DMS53 (cell line): ENCODE data around the gene PAFAH1B1.
"Not testable (repeated sequence)": the region's sequence is repeated elsewhere in the genome, so short reads cannot be mapped to it uniquely, and the experiment has no call there.

Experiments used
- DNase-seq: peaks from one replicate; lab custom pipeline; 2025; lab: John Stamatoyannopoulos, UW

PAFAH1B1 gene

GRCh38 chr17:2592971-2593820 lies at the start of gene PAFAH1B1:
PAFAH1B1 (plus strand) TSS chr17:2593654; CDS start chr17:2638289, 44,635 bp downstream.
- DNase-seq: peak; percentile 91

DNA sequence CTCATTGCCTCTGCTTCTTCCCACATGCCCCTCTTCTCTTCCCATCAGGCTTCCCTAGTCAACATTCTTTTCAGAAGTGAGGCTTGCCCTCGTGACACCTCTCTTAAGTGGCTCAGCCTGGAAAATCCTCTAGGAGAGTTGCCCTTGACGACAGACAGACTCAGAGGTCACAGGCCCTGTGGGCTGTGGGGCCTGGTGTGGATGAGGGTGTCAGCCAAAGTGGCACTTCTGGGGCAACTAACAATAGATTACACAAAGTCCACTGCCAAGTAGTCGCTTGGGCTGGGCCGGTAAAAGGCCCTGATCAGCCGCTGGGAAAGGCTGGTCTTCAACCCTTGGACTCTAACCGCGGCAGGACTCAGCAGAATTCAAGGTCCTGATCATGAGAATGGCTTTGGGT lies 48.1 kb upstream of the PAFAH1B1 start:
- peak; percentile 16 for DNase-seq

GRCh38 chr17:2547176-2547575 lies 46.3 kb upstream of the PAFAH1B1 start:
- peak; percentile 13 for DNase-seq

DNA sequence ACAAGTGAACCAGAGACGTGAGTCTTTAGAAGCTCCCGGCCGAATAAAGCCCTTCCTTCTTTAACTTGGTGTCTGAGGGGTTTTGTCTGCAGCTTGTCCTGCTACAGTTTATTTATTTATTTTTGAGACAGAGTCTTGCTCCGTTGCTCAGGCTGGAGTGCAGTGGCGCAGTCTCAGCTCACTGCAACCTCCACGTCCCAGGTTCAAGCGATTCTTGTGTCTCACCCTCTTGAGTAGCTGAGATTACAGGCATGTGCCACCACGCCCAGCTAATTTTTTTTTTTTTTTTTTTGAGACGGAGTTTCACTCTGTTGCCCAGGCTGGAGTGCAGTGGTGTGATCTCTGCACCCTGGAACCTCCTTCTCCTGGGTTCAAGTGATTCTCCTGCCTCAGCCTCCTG lies 45.4 kb upstream of the PAFAH1B1 start:
- not testable (repeated sequence) for DNase-seq

- DNase-seq: no peak
Observed at GRCh38 chr17:2549392-2550211, 43.9 kb upstream of the PAFAH1B1 start.

DNA sequence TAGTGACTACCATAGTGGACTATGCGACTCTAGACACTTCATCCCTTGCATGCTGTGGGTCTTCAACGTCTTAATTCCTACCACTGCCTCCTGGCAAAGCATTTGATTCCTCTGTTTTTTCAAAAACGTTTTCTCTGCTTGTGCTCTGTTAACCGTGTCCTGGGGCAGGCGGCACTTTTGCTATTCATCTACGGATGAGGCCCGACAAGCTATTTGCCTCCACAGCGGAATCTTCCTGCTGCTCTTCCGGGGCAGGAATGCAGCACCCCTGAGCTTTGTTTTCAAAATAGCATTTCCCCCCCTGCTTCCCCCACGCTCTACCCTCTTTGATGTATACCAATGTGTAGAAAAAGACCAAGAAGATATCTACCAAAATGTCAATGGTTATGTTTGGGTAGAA lies 42.0 kb upstream of the PAFAH1B1 start:
- DNase-seq: no peak

DNA sequence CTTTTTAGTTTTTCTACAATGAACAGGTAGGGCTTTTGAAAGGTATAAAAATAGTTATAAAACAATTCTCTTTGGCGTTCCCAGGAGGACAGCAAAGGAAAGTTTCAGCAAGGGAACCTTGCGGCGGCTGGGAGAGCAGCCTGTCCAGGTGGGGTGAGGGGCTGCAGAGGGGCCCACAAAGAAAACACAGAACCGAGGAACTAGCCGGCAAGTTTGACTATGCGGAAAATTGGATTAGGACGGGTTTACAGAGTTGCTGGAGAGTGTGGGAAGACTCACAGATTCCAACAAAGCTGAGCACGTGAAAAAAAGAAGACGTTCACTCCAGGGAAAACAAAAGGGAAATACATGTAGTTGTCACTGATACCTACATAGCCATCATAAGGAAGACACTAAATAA lies 41.5 kb upstream of the PAFAH1B1 start:
- DNase-seq: no peak

DNA sequence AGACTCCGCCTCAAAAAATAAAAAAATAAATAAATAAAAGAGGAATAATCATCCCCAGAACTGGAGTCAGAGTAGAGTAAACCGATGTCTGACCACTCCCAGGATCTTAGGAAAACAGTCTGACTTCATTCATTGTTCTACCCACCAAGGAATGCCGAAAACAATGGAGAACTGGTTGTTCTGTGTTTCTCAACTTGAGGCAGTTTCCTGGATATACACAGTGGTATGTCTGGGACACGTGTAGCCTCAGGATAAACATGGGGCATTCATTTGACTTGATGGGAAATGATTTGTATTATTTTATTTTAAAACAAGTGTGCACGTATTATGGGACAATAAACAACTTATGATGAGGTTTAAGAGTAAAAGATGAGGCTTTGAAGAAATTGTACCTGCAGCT lies 32.8 kb upstream of the PAFAH1B1 start:
- DNase-seq: no peak

- no peak for DNase-seq
Observed at GRCh38 chr17:2562162-2562858, 31.1 kb upstream of the PAFAH1B1 start.

GRCh38 chr17:2563061-2563460 lies 30.4 kb upstream of the PAFAH1B1 start:
- DNase-seq: no peak

DNA sequence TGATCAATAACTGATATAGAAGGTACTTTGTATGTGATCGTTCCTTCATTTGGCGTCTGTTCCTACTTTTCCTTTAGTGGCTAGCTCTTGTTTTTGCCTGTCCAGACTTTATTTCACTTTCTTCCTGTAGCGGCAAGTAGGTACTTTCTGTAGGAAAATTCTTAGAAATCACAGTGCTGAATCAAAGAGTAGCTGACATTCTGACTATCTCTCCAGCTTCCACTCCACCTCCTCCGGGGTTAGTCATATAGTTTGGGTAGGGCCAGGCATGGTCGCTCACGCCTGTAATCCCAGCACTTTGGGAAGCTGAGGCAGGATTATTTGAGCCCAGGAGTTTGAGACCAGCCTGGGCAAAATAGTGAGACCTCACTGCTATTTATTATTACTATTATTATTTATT lies 29.9 kb upstream of the PAFAH1B1 start:
- DNase-seq: no peak

DNA sequence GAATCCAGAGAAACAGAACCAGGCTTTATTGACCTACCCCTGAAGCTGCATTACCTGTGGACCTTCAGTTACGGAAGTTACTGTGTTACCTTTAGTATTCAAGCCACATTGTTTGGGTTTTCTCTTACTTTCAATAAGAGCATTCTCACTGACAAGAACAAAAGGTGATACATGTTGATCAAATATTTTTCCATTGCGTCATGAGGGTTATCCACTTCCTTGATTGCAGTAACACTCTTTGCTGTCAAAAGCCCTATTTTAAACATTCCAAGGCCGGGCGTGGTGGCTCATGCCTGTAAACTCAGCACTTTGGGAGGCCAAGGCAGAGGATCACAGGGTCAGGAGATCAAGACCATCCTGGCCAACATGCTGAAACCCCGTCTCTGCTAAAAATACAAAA lies 28.6 kb upstream of the PAFAH1B1 start:
- DNase-seq: peak; percentile 66

GRCh38 chr17:2566056-2566455 lies 27.4 kb upstream of the PAFAH1B1 start:
- no peak for DNase-seq

DNA sequence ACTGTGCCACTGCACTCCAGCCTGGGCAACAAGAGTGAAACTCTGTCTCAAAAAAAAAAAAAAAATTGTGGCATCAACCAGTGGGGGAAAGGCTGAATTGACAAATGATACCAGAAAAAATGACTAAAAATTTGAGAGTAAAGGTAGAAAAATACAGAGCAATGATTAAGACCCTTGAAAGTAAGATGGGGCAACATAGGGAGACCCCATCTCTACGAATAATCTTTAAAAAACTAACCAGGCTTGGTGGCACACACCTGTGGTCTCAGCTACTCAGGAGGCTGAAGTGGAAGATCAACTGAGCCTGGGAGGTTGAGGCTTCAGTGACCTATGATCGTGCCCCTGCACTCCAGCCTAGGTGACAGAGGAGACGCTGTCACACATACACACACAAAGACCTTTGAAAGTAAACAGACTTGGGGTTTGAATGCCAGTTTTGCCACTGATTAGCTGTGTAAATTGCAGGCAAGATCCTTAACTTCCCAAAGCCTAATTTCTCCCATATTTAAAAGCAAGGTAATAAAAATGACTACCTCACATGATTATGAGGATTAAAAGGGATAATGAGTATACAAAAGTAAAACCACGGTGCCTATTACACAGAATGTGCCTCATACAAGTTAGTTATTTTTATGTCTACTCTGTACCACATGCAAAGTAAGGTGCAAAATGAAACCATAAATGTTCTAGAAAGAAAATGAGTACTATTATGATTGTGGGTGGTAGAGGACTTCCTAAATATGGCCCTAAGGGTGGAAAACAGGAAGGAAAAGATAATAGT lies 21.7 kb upstream of the PAFAH1B1 start:
- DNase-seq: peak; percentile 9

- not testable (repeated sequence) for DNase-seq
Observed at GRCh38 chr17:2572304-2572609, 21.2 kb upstream of the PAFAH1B1 start.

DNA sequence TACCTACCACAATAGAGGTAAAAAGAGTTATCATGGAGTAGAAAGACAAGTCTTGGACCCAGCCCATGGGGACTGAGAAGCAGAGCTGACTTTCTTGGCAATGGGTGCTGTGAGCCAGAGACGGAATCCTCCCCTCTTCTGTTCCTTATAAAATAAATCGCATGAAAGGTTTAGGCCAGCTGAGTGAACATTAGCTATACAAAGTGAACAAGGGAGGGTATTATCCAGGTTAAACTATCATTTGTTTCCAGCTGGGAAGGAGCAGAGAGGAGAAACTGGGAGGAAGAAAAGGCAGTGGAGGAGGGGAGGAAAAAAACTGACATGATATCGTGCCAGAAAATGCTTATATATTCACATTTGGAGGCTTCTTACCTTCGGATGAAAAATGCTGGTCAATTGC lies 13.3 kb upstream of the PAFAH1B1 start:
- no peak for DNase-seq

- DNase-seq: no peak
Observed at GRCh38 chr17:2580661-2581060, 12.8 kb upstream of the PAFAH1B1 start.

DNA sequence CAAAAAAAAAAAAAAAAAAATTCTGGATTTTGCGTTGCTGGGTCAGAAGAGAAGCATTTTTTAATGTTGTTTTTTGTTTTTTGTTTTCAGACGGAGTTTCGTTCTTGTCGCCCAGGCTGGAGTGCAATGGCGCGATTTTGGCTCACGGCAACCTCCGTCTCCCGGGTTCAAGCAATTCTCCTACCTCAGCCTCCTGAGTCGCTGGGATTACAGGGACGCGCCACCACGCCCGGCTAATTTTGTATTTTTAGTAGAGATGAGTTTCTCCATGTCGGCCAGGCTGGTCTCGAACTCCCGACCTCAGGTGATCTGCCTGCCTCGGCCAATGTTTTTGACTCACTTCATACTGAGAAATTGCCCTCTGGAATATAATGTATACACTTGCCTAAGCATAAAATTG lies 11.0 kb upstream of the PAFAH1B1 start:
- DNase-seq: no peak

GRCh38 chr17:2591040-2591640 lies 2.3 kb upstream of the PAFAH1B1 start:
- no peak for DNase-seq

GRCh38 chr17:2593821-2594721 lies 617 bp downstream of the PAFAH1B1 start:
- peak; percentile 92 for DNase-seq
